Esophagus muscularis mucosa (tissue), 3 donors: Measurements from ENCODE around the gene GFY.

Experiments
- CTCF ChIP-seq, 3 experiments: fragments of 200-600 bp in 2 of 3; fragments of 450-650 bp in 1 of 3; sonication (generic) in 2 of 3; IDR thresholded peaks; one replicate each; pipeline ENCODE4 v1.5.1; 2017 to 2019; ENCODE audit warnings: antibody characterized with exemption in 3 of 3, mild to moderate bottlenecking in 2 of 3, moderate library complexity in 1 of 3
- EP300 ChIP-seq: sonication (generic); formaldehyde crosslinking; IDR thresholded peaks from one replicate; pipeline ENCODE4 v1.6.1; 2017; ENCODE audit warnings: antibody characterized with exemption

- TF ChIP-seq CTCF (IDR thresholded peaks at IDR 0.05) (no peak), EP300 (no peak)
Measured at GRCh38 chr19:49459388-49459787, 34.2 kb downstream of the GFY start.
